ENCODE data around the gene SH3TC2.

DNA sequence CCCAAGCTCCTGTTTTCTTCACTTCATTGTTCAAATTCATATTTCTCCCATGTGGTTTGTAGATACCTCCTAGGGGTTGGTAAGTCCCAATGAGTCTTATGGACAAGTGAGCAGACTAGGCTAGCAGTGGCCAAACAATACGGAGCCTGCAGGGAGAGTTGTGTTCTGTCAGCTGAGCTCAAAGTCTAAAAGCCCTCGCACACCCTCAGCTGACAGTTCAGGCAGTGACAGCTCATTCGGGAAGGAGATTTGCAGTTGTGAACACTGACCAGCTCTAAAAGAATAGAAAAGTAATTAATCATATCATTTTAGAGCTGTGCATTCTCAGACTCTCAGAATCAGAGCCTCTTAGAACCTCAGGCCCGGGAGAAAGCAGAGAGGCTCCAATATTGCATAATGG is 95.1 kb downstream of the SH3TC2 start:
- TF ChIP-seq BHLHE40 (IDR thresholded peaks at IDR 0.05; ENCODE audit: borderline replicate concordance) (no peak), FOXK2 (IDR thresholded peaks at IDR 0.05) (no peak), FOXA1 (IDR thresholded peaks at IDR 0.05) (no peak)

Measured in HEK293T (cell line).